BE2C (cell line): ENCODE data around the gene YWHAH.

ENCODE experiments used
- DNase-seq: peaks from one replicate; pipeline ENCODE4 v3.0.0-alpha.2; 2020
- H3K27me3 ChIP-seq: fragments of 250-450 bp; sonication (Bioruptor Pico); 2 replicates; pipeline ENCODE4 v1.5.1; 2020; ENCODE audit warnings: mild to moderate bottlenecking
- H3K36me3 ChIP-seq: fragments of 250-450 bp; sonication (Bioruptor Pico); 2 replicates; pipeline ENCODE4 v1.5.1; 2020; ENCODE audit warnings: mild to moderate bottlenecking
- H3K4me1 ChIP-seq: fragments of 250-450 bp; sonication (Bioruptor Pico); 2 replicates; pipeline ENCODE4 v1.5.1; 2020
- H3K4me3 ChIP-seq: 2 replicates; pipeline ENCODE4 v1.5.1; 2011; ENCODE audit warnings: low read depth, low read length
- H3K9me3 ChIP-seq: fragments of 250-450 bp; sonication (Bioruptor Pico); 2 replicates; pipeline ENCODE4 v1.5.1; 2020
- TF ChIP-seq, protein P1 (sequence below): IDR thresholded peaks from 2 replicates; pipeline ENCODE4 v1.5.1; 2012; ENCODE audit warnings: mild to moderate bottlenecking, low read depth, low read length

The YWHAH gene

DNA sequence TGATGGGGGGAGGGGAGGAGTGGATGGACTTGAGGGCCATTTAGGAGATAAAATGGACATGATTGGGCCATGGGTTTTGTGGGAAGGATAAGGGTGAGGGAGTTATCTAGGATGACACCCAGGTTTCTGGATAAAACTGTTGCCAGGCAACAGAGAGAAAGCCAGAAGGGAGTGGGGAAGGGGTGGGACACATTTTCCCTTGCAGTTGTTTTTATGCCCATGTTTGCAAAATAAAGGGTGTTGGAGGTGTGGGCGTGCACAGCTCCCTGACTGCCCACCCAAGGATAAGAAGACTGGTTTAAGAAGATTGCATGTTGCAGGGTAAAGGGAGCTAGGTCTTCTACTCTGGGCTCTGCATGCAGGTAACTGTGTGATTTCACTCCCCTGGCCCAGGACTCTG lies 18.3 kb upstream of the YWHAH start:
- H3K36me3 ChIP-seq, result no peaks in the 10 kb centered on the region
- TF ChIP-seq, protein P1, sequence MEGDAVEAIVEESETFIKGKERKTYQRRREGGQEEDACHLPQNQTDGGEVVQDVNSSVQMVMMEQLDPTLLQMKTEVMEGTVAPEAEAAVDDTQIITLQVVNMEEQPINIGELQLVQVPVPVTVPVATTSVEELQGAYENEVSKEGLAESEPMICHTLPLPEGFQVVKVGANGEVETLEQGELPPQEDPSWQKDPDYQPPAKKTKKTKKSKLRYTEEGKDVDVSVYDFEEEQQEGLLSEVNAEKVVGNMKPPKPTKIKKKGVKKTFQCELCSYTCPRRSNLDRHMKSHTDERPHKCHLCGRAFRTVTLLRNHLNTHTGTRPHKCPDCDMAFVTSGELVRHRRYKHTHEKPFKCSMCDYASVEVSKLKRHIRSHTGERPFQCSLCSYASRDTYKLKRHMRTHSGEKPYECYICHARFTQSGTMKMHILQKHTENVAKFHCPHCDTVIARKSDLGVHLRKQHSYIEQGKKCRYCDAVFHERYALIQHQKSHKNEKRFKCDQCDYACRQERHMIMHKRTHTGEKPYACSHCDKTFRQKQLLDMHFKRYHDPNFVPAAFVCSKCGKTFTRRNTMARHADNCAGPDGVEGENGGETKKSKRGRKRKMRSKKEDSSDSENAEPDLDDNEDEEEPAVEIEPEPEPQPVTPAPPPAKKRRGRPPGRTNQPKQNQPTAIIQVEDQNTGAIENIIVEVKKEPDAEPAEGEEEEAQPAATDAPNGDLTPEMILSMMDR, result no peak
- no peaks in the 10 kb centered on the region for H3K27me3 ChIP-seq
- no peak for DNase-seq
- no peak overlapping the region for H3K4me3 ChIP-seq
- no peaks in the 10 kb centered on the region for H3K9me3 ChIP-seq
- peaks cover 28% of the 10 kb centered on the region for H3K4me1 ChIP-seq

GRCh38 chr22:31926969-31927368 lies 17.4 kb upstream of the YWHAH start:
- no peaks in the 10 kb centered on the region for H3K36me3 ChIP-seq
- TF ChIP-seq, protein P1, result no peak
- DNase-seq, result peak; percentile 65
- H3K27me3 ChIP-seq, result no peaks in the 10 kb centered on the region
- H3K9me3 ChIP-seq, result no peaks in the 10 kb centered on the region
- no peak overlapping the region for H3K4me3 ChIP-seq
- H3K4me1 ChIP-seq, result peaks cover 28% of the 10 kb centered on the region

DNA sequence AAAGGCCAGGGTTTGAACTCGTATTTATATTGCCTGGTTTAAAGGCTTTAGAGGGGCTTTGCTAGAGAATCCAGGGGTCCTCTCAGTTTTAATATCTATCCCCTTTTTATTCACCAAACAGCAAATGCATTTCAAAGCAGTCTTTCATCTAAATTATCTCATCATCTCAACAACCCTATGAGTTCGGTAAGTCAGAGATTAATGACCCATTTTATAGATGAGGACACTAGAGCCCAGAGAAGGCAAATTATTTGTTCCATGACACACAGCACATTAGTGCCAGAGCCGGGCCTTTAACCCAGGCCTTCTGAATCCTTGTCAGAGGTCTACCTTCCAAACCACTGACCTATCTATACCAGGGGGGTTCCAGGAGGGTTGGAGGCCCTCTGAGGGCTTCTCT lies 16.8 kb upstream of the YWHAH start:
- TF ChIP-seq, protein P1, result no peak
- no peaks in the 10 kb centered on the region for H3K27me3 ChIP-seq
- no peaks in the 10 kb centered on the region for H3K36me3 ChIP-seq
- no peak for DNase-seq
- no peaks in the 10 kb centered on the region for H3K9me3 ChIP-seq
- no peak overlapping the region for H3K4me3 ChIP-seq
- peaks cover 28% of the 10 kb centered on the region for H3K4me1 ChIP-seq

GRCh38 chr22:31929167-31929930 lies 15.0 kb upstream of the YWHAH start:
- Histone ChIP-seq H3K27me3 (no peaks in the 10 kb centered on the region), H3K9me3 (no peaks in the 10 kb centered on the region), H3K4me3 (peak overlapping the region; percentile 10; the same call in 1 of the 2 replicates), H3K4me1 (peaks cover 25% of the 10 kb centered on the region), H3K36me3 (no peaks in the 10 kb centered on the region)
- peak; percentile 82 for DNase-seq
- TF ChIP-seq, protein P1, result no peak

- Histone ChIP-seq H3K9me3 (no peaks in the 10 kb centered on the region), H3K36me3 (no peaks in the 10 kb centered on the region), H3K4me1 (peaks cover 13% of the 10 kb centered on the region), H3K27me3 (no peaks in the 10 kb centered on the region), H3K4me3 (no peak overlapping the region)
- TF ChIP-seq, protein P1, result no peak
- no peak for DNase-seq
Observed at GRCh38 chr22:31932863-31933262, 11.5 kb upstream of the YWHAH start.

GRCh38 chr22:31933406-31933805 lies 10.9 kb upstream of the YWHAH start:
- Histone ChIP-seq H3K9me3 (no peaks in the 10 kb centered on the region), H3K4me1 (peaks cover 13% of the 10 kb centered on the region), H3K27me3 (no peaks in the 10 kb centered on the region), H3K4me3 (no peak overlapping the region), H3K36me3 (no peaks in the 10 kb centered on the region)
- no peak for DNase-seq
- TF ChIP-seq, protein P1, result no peak
